Uterus (tissue), 2 donors: Measurements from ENCODE around the gene ZC3HAV1.

Experiments
- POLR2A ChIP-seq, 2 donors: fragments of 450-650 bp; IDR thresholded peaks; one replicate each; pipeline ENCODE4 v1.6.1; 2016; ENCODE audit warnings: antibody characterized with exemption in 2 of 2, mild to moderate bottlenecking in 1 of 2, moderate library complexity in 1 of 2
- TF ChIP-seq, protein P1 (sequence below), 4 experiments: fragments of 200-600 bp in 2 of 4; fragments of 450-650 bp in 2 of 4; sonication (generic) in 2 of 4; IDR thresholded peaks; one replicate each; pipeline ENCODE4 v1.5.1; 2016 to 2019; ENCODE audit warnings: antibody characterized with exemption in 4 of 4, mild to moderate bottlenecking in 2 of 4, moderate library complexity in 1 of 4

DNA sequence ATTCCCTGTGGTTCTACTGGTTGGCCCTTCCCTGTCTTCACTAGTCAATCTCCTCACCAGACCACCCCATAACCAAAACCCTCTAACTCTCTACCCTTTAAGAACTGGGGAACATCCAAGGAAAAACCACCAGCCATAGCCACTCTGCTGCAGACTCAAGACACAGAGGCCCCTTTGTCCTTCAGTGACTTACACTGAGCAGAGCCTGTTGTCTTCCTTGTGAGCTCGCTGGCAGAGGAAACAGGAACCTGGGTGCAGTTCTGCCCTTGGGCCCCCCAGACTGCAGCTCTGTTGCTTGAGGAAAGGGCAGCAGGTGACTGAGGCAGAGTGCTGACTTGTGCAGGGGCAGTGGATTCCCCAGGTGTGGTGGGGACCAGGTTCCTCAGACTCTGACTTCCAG, 30.6 kb downstream of the ZC3HAV1 start:
- TF ChIP-seq, protein P1, sequence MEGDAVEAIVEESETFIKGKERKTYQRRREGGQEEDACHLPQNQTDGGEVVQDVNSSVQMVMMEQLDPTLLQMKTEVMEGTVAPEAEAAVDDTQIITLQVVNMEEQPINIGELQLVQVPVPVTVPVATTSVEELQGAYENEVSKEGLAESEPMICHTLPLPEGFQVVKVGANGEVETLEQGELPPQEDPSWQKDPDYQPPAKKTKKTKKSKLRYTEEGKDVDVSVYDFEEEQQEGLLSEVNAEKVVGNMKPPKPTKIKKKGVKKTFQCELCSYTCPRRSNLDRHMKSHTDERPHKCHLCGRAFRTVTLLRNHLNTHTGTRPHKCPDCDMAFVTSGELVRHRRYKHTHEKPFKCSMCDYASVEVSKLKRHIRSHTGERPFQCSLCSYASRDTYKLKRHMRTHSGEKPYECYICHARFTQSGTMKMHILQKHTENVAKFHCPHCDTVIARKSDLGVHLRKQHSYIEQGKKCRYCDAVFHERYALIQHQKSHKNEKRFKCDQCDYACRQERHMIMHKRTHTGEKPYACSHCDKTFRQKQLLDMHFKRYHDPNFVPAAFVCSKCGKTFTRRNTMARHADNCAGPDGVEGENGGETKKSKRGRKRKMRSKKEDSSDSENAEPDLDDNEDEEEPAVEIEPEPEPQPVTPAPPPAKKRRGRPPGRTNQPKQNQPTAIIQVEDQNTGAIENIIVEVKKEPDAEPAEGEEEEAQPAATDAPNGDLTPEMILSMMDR (IDR thresholded peaks at IDR 0.05): no peak
- no peak for TF ChIP-seq POLR2A (IDR thresholded peaks at IDR 0.05)
